ENCODE data around the gene FAM193B.
"Not testable (repeated sequence)": the region's sequence is repeated elsewhere in the genome, so short reads cannot be mapped to it uniquely, and the experiment has no call there.

FAM193B gene

DNA sequence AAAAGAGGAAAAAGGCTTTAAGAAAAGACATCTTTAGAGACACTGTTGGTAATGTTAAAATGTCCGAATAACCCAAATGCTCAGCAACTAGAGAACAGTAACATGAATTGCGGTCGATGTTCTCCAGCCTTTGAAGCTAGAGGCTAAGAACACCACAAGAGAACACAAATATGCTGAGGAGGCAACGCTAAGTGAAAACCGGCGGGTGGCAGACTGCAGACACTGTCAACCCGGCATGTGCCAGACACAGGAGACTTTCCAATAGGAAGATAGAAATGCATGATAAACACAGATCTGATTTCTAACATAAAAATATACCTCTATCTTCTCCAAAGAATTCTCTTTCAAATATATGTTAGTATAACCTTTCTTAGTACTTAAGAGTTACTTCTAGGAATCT, 19.2 kb downstream of the FAM193B start:
- H3K4me2 ChIP-seq (ENCODE audit: low read length), result no peak overlapping the region
- H3K9me3 ChIP-seq (ENCODE audit: insufficient read depth, low read length), result no peaks in the 10 kb centered on the region
- no peak for TF ChIP-seq EZH2phosphoT487 (IDR thresholded peaks at IDR 0.05; ENCODE audit: low read depth)
- TF ChIP-seq, protein P1, sequence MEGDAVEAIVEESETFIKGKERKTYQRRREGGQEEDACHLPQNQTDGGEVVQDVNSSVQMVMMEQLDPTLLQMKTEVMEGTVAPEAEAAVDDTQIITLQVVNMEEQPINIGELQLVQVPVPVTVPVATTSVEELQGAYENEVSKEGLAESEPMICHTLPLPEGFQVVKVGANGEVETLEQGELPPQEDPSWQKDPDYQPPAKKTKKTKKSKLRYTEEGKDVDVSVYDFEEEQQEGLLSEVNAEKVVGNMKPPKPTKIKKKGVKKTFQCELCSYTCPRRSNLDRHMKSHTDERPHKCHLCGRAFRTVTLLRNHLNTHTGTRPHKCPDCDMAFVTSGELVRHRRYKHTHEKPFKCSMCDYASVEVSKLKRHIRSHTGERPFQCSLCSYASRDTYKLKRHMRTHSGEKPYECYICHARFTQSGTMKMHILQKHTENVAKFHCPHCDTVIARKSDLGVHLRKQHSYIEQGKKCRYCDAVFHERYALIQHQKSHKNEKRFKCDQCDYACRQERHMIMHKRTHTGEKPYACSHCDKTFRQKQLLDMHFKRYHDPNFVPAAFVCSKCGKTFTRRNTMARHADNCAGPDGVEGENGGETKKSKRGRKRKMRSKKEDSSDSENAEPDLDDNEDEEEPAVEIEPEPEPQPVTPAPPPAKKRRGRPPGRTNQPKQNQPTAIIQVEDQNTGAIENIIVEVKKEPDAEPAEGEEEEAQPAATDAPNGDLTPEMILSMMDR (IDR thresholded peaks at IDR 0.05; ENCODE audit: low read depth, low read length), result no peak
- no peaks in the 10 kb centered on the region for H3K4me1 ChIP-seq (ENCODE audit: low read length)
- H3K79me2 ChIP-seq (ENCODE audit: low read length), result peaks cover 5% of the 10 kb centered on the region; the same call in 1 of the 2 replicates
- no peak overlapping the region for H3K27ac ChIP-seq (ENCODE audit: low read length)
- no peaks in the 10 kb centered on the region for H3K27me3 ChIP-seq (ENCODE audit: low read depth, low read length)
- peaks cover 35% of the 10 kb centered on the region for H3K36me3 ChIP-seq (replicated peaks; ENCODE audit: low read depth, low read length)
- H4K20me1 ChIP-seq (ENCODE audit: insufficient read depth, low read length), result peaks cover 12% of the 10 kb centered on the region; the same call in 1 of the 2 replicates
- H3K4me3 ChIP-seq (ENCODE audit: low read length), result no peak overlapping the region
- H3K9ac ChIP-seq (ENCODE audit: low read length), result no peak overlapping the region
- H2AFZ ChIP-seq (ENCODE audit: low read depth, low read length), result no peak overlapping the region

DNA sequence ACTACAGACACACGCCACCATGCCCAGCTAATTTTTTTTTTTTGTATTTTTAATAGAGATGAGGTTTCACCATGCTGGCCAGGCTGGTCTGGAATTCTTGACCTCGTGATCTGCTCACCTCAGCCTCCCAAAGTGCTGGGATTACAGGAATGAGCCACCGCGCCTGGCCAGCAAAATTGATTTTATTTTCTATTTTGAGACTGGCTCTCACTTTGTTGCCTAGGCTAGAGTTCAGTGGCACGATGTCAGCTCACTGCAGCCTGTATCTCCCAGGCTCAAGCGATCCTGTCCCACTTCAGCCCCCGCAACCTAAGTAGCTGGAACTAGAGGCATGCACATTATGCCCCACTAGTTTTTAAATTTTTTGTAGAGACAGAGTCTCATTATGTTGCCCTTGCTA, 19.9 kb downstream of the FAM193B start:
- H3K4me3 ChIP-seq (ENCODE audit: low read length); H3K4me1 ChIP-seq (ENCODE audit: low read length); H3K9ac ChIP-seq (ENCODE audit: low read length); H3K9me3 ChIP-seq (ENCODE audit: insufficient read depth, low read length); H2AFZ ChIP-seq (ENCODE audit: low read depth, low read length); H3K4me2 ChIP-seq (ENCODE audit: low read length); H3K27ac ChIP-seq (ENCODE audit: low read length); H4K20me1 ChIP-seq (ENCODE audit: insufficient read depth, low read length); H3K79me2 ChIP-seq (ENCODE audit: low read length); H3K27me3 ChIP-seq (ENCODE audit: low read depth, low read length): not testable (repeated sequence)
- peaks cover 39% of the 10 kb centered on the region for H3K36me3 ChIP-seq (replicated peaks; ENCODE audit: low read depth, low read length)

DNA sequence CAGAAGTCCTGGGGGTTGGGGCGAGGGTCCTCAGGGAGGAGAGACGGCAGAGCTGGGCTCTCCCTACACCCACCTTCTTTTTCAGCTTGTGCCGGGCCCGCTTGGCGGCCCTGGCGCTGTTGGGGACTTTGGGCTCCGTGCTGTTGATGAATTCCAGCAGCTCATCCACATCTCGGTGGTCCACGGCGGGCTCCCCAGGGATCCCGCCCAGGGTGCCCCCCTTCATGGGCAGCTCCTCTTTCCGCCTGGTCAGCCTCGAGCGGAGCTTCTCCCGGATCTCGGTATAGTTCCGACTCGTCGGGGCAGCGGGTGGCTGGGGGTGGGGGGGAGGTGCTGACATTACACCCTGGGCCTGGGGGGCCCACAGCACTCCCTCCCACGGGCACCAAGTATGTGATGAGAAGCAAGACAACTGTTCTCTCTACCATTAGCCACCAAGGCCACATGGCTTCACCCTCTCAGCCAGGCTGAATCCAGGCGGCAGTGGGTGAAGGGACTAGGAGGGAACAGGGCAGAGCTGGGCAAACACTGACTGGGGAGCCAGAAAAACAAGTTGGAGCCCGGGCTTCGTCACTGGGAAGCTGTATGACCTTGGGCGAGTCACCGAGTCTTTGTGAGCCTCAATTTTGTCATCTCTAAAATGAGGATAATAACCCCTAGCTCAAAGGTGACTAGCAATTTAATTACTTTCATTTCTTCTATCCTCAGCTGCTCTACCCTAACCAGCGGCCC, 23.0 kb downstream of the FAM193B start:
- peaks cover 30% of the 10 kb centered on the region for H3K36me3 ChIP-seq (replicated peaks; ENCODE audit: low read depth, low read length)
- no peak for TF ChIP-seq EZH2phosphoT487 (IDR thresholded peaks at IDR 0.05; ENCODE audit: low read depth)
- TF ChIP-seq, protein P1 (IDR thresholded peaks at IDR 0.05; ENCODE audit: low read depth, low read length), result no peak
- H3K79me2 ChIP-seq (ENCODE audit: low read length), result no peaks in the 10 kb centered on the region
- H3K9ac ChIP-seq (ENCODE audit: low read length), result no peak overlapping the region
- H3K4me2 ChIP-seq (ENCODE audit: low read length), result no peak overlapping the region
- no peaks in the 10 kb centered on the region for H3K4me1 ChIP-seq (ENCODE audit: low read length)
- no peaks in the 10 kb centered on the region for H3K9me3 ChIP-seq (ENCODE audit: insufficient read depth, low read length)
- H2AFZ ChIP-seq (ENCODE audit: low read depth, low read length), result no peak overlapping the region
- H3K4me3 ChIP-seq (ENCODE audit: low read length), result no peak overlapping the region
- no peaks in the 10 kb centered on the region for H4K20me1 ChIP-seq (ENCODE audit: insufficient read depth, low read length)
- no peak overlapping the region for H3K27ac ChIP-seq (ENCODE audit: low read length)
- no peaks in the 10 kb centered on the region for H3K27me3 ChIP-seq (ENCODE audit: low read depth, low read length)

DNA sequence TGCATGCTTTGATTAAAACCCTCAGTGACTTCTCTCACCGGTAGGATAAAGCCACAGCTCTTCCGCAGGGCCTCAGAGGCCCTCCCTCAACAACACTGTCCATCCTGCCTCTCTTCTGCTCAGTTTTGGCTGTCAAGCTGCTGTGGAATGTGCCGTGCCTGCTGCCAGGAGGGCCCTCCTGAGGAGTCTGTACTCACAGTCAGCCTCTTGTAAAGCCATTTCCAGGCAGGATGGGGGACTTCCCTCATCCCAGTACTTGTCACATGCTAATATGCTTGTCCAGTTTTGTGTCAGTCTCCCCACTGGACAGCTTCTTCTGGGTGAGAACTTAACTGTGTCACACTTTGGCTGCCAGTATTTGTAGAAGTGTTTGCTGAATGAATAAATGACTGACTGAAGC, 23.7 kb downstream of the FAM193B start:
- H4K20me1 ChIP-seq (ENCODE audit: insufficient read depth, low read length), result no peaks in the 10 kb centered on the region

More for the DNA sequence above, 23.7 kb downstream of the FAM193B start:
- Histone ChIP-seq H3K9me3 (ENCODE audit: insufficient read depth, low read length) (no peaks in the 10 kb centered on the region), H3K27ac (ENCODE audit: low read length) (no peak overlapping the region), H3K4me3 (ENCODE audit: low read length) (no peak overlapping the region), H3K36me3 (replicated peaks; ENCODE audit: low read depth, low read length) (peaks cover 34% of the 10 kb centered on the region), H3K79me2 (ENCODE audit: low read length) (no peaks in the 10 kb centered on the region), H3K9ac (ENCODE audit: low read length) (no peak overlapping the region), H2AFZ (ENCODE audit: low read depth, low read length) (no peak overlapping the region), H3K27me3 (ENCODE audit: low read depth, low read length) (no peaks in the 10 kb centered on the region), H3K4me1 (ENCODE audit: low read length) (no peaks in the 10 kb centered on the region), H3K4me2 (ENCODE audit: low read length) (no peak overlapping the region)
- no peak for TF ChIP-seq EZH2phosphoT487 (IDR thresholded peaks at IDR 0.05; ENCODE audit: low read depth)
- TF ChIP-seq, protein P1 (IDR thresholded peaks at IDR 0.05; ENCODE audit: low read depth, low read length), result no peak
